Mucosa of descending colon (tissue), 3 donors: ENCODE data around the gene DBNL. TPM values are rescaled to one million over a fixed set of nuclear protein-coding genes. Genes with fewer than 3 reads are reported as not detected.

Experiments
- ATAC-seq: fragments of 200-7000 bp; cut with Tn5 transposase; one replicate; pipeline ENCODE4 v1.9.1; 2020; ENCODE audit warnings: mild to moderate bottlenecking, moderate library complexity
- DNase-seq, 3 donors: peaks; one replicate each; pipeline ENCODE4 v3.0.0-alpha.2; 2020
- H3K36me3 ChIP-seq: fragments of 200-600 bp; one replicate; pipeline ENCODE4 v1.8.0; 2021; ENCODE audit warnings: low read depth, mild to moderate bottlenecking
- H3K4me1 ChIP-seq: fragments of 200-600 bp; one replicate; pipeline ENCODE4 v1.8.0; 2021; ENCODE audit warnings: low read depth, mild to moderate bottlenecking
- H3K4me3 ChIP-seq: fragments of 200-600 bp; one replicate; pipeline ENCODE4 v1.8.0; 2021; ENCODE audit warnings: mild to moderate bottlenecking
- H3K9me3 ChIP-seq: fragments of 200-600 bp; one replicate; pipeline ENCODE4 v1.8.0; 2021; ENCODE audit warnings: mild to moderate bottlenecking
- CTCF ChIP-seq: fragments of 200-600 bp; IDR thresholded peaks from one replicate; pipeline ENCODE4 v1.8.0; 2022; ENCODE audit warnings: antibody characterized with exemption, mild to moderate bottlenecking
- intact Hi-C, 2 donors: fragments of 100-400 bp; cut with DNase I in 1 of 2; cut with micrococcal nuclease in 1 of 2; formaldehyde crosslinking; loops; one replicate each; pipeline versions ENCODE4 v1.11.0 to v1.11.1; 2022; cut with DNase I, micrococcal nuclease
- total RNA-seq, 3 donors: library from RNA; stranded (reverse); fragmentation: NEBNext Ultra II Directional in 2 of 3; extraction: Animal tissue kit (Norgen Biotek cat#: 25700) in 2 of 3; gene quantifications; one replicate each; pipeline versions ENCODE4 v1.2.1 to v1.2.4, GENCODE V29; 2021 to 2023
- donor health status: DM: no; HTN: no; CAD: no; lungs with moderate emphysema.
- donor health status: DM: no; HTN: no; CAD: no.
- donor health status: DM: no; HTN: yes; CAD: no.

Gene DBNL
- total RNA-seq, 3 donors from 2014 or later: 84.2 to 91.2 (median 89.8) TPM

GRCh38 chr7:44050915-44051560, 6.5 kb downstream of the DBNL start:
- no peaks in the 10 kb centered on the region for H3K36me3 ChIP-seq
- ATAC-seq: no peak
- H3K9me3 ChIP-seq: no peaks in the 10 kb centered on the region
- peaks cover 8% of the 10 kb centered on the region for H3K4me1 ChIP-seq
- TF ChIP-seq CTCF: no peak
- intact Hi-C loops: no loop called here
- H3K4me3 ChIP-seq: no peak overlapping the region
- no peak for DNase-seq

- Histone ChIP-seq H3K9me3 (no peaks in the 10 kb centered on the region), H3K36me3 (no peaks in the 10 kb centered on the region), H3K4me3 (no peak overlapping the region), H3K4me1 (peaks cover 1% of the 10 kb centered on the region)
- ATAC-seq (no peak), DNase-seq (no peak)
- TF ChIP-seq CTCF: no peak
- intact Hi-C loops: no loop called here
Measured at GRCh38 chr7:44051611-44052220, 7.2 kb downstream of the DBNL start.

DNA sequence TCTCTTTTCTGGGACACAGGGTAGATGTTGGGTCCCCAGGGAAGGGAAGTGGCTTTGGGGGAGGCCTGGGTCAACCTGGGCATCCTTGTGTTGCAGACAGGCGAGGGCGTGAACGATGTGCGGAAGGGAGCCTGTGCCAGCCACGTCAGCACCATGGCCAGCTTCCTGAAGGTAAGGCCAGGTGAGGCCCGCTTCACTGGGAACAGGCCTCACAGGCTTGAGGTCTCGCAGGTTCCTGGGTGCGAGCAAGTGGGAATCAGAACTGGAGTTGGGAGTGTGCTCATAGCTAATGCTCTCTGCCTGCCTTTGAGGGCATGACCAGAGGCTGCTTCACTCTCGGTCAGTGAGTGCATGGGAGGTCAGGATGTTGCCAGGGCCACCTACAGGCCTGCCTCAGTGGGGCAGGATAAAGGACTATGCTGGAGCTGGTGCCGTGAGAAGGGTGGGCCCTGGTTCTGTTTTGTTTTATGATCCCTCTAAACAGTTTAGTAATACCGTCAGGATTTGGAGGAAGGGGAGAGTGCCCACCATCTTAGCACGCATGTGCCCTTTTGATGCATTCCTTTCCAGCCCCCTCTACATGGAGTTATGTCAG, 8.4 kb downstream of the DBNL start:
- no peak for DNase-seq
- intact Hi-C loops: no loop called here
- H3K36me3 ChIP-seq: peaks cover under 1% of the 10 kb centered on the region

GRCh38 chr7:44056681-44057080, 12.2 kb downstream of the DBNL start:
- Histone ChIP-seq H3K4me1 (no peaks in the 10 kb centered on the region), H3K9me3 (no peaks in the 10 kb centered on the region), H3K36me3 (peaks cover 24% of the 10 kb centered on the region), H3K4me3 (no peak overlapping the region)
- ATAC-seq (no peak), DNase-seq (no peak)
- intact Hi-C loops: no loop called here
- TF ChIP-seq CTCF: no peak

More for the DNA sequence above, 8.4 kb downstream of the DBNL start:
- Histone ChIP-seq H3K4me1 (no peaks in the 10 kb centered on the region), H3K9me3 (no peaks in the 10 kb centered on the region), H3K4me3 (no peak overlapping the region)
- TF ChIP-seq CTCF: no peak
- no peak for ATAC-seq

DNA sequence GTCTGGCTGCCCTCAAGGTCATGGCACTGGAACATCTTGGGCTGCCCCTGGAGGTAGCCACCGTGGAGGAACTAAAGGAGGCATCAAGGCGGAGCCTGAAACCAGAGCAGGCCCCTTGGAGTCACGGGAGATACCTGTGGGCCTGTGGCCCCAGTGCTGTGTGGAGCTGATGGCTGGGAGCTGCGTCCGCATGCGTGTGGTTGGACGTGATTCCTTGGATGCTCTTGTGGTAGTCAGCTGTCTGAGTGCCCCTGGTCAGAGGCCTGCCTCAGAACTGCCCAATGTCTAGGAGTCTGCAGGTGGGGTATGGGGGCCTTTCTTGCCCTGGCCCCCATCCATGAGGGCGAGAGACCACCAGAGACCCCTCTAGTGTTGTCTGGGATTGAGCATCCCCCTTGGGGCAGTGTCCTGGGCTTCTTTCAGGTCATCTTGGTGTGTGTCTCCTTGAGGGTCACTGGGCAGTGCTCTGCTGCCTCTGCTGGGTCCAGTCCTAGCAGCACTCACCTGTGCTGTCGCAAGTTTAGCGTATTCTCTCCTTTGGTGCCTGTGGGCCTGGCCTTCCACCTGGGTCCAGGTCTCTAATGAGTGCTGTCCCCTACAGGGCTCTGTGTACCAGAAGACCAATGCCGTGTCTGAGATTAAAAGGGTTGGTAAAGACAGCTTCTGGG, 12.8 kb downstream of the DBNL start:
- no peak for DNase-seq
- H3K4me3 ChIP-seq: no peak overlapping the region
- no peak for TF ChIP-seq CTCF
- H3K36me3 ChIP-seq: peaks cover 24% of the 10 kb centered on the region
- no peaks in the 10 kb centered on the region for H3K9me3 ChIP-seq
- no peak for ATAC-seq
- no peaks in the 10 kb centered on the region for H3K4me1 ChIP-seq
- intact Hi-C loops: no loop called here
